Measurements from ENCODE around the gene GBP7.

Gene GBP7

GRCh38 chr1:89112871-89113613, 62.8 kb downstream of the GBP7 start:
- DNase-seq: no peak

GRCh38 chr1:89104687-89105086, 71.1 kb downstream of the GBP7 start:
- no peak for DNase-seq

GRCh38 chr1:89104147-89104546, 71.7 kb downstream of the GBP7 start:
- no peak for DNase-seq

DNA sequence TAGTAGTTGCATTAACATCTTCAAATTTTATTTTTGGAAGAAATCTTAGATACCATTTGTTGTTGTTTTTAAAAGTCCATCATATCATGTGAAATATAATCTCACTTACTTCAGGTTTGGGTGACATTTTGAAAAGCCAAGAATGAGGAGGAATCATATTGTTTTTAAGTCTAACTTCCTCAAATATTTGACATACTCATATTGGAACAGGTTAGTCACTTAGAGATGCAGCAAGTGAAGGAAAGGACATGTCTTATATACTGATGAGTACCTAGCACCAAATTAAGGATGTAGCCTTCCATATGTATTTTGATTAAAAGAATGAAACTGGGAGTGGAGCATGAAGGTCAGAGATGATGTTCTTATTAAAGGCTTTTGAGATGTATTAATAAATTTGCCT, 73.8 kb downstream of the GBP7 start:
- DNase-seq: no peak

- no peak for DNase-seq
These were observed 75.4 kb downstream of the GBP7 start for GRCh38 chr1:89100412-89100811.

GRCh38 chr1:89098857-89099256, 76.9 kb downstream of the GBP7 start:
- no peak for DNase-seq

DNA sequence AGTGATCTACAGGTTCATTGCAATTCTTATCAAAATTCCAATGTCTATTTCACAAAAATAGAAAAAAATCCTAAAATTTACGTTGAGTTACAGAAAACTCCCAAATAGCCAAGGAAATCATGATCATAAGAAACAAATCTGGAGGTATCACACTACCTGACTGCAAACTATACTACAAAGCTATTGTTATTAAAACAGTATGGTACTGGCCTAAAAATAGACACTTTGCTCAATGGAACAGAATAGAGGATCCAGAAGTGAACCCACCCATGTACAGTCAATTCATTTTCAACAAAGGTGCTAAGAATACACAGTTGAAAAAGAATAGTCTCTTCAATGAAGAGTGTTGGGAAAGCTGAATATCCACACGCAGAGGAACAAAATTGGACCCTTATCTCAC, 80.1 kb downstream of the GBP7 start:
- no peak for DNase-seq

GRCh38 chr1:89089962-89090361, 85.8 kb downstream of the GBP7 start:
- no peak for DNase-seq

GRCh38 chr1:89088572-89088971, 87.2 kb downstream of the GBP7 start:
- no peak for DNase-seq

GRCh38 chr1:89087241-89087640, 88.6 kb downstream of the GBP7 start:
- DNase-seq: no peak

GRCh38 chr1:89085781-89086180, 90.0 kb downstream of the GBP7 start:
- DNase-seq: no peak
